ENCODE results near the gene PFKFB3.
"Not testable (repeated sequence)": the region's sequence is repeated elsewhere in the genome, so short reads cannot be mapped to it uniquely, and the experiment has no call there.

The PFKFB3 gene

GRCh38 chr10:6202684-6203330, at the start of gene PFKFB3:
Gene PFKFB3 (plus strand): TSS chr10:6202932. CDS start chr10:6203261, 329 bp downstream.
- peak; percentile 86 for DNase-seq (ENCODE audit: low read depth)

DNA sequence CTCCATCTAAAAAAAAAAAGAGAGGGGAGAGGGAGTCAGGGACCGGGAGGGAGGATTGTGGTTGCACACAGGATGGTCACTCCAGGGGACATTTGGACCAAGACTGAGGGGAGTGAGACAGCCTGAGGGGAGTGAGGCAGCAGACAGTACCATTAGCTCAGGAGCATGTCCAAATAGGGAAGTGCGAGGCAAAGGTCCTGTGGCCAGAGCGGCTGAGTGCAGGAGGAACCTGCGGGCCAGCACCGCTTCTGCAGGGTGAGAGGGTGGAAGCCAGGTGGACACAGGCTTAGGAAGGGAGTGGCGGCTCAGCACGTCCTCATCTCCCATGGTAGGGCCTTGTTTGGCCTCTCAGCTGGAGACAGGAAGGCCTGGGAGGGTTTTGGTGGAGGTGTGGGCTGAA, 48.9 kb upstream of the PFKFB3 start:
- no peak for DNase-seq (ENCODE audit: low read depth)

DNA sequence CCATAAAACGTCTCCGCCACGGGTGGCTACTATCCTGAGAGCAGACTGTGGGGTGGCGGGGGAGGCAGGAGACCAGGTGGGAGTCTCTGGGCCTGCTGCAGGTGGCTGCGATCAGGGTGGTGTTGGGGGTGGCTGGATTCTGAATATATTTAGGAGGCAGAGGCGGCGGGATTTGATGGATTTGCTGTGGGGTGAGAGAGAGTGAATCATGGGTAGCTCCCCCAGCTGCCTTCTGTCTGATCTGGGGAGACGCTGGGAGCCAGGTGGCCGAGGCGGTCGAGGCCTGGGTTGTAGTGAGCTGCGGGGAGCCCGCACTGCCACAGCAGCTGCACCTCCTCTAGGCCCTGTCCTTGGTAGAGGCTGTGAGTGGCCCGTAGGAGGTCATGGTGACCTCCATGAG, 48.2 kb upstream of the PFKFB3 start:
- DNase-seq (ENCODE audit: low read depth) = no peak

DNA sequence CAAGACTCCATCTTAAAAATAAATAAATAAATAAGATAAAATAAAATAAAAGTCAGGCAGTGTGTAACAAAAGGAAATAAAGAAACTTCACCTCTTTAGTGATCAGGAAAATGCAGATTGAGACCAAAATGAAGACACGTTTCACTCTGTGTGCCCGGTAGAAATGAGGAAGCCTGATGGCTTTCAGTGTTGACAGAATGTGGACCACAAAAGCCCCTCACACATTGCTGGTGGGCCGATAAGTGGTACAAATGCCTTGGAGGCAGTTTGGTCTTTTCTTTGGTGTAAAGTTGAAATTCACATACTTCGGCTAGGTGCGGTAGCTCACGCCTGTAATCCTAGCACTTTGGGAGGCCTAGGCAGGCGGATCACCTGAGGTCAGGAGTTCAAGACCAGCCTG, 44.5 kb upstream of the PFKFB3 start:
- DNase-seq (ENCODE audit: low read depth) = no peak

DNA sequence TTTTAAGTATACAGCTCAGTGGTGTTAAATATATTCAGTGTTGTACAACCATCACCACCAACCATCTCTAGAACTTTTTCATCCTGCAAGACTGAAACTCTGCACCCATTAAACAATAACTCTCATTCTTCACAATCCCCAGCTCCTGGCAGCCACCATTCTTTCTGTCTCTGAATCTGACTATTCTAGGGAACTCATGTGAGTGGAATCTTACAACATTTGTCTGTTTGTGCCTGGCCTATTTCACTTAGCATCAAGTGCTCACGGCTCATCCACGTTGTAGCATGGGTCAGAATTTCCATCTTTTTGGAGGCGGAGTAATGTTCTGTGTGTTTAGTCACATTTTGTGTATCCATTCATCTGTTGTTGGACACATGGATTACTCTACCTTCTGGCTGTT, 40.8 kb upstream of the PFKFB3 start:
- DNase-seq (ENCODE audit: low read depth) = no peak

- no peak for DNase-seq (ENCODE audit: low read depth)
Measured at GRCh38 chr10:6162589-6163356, 40.0 kb upstream of the PFKFB3 start.

DNA sequence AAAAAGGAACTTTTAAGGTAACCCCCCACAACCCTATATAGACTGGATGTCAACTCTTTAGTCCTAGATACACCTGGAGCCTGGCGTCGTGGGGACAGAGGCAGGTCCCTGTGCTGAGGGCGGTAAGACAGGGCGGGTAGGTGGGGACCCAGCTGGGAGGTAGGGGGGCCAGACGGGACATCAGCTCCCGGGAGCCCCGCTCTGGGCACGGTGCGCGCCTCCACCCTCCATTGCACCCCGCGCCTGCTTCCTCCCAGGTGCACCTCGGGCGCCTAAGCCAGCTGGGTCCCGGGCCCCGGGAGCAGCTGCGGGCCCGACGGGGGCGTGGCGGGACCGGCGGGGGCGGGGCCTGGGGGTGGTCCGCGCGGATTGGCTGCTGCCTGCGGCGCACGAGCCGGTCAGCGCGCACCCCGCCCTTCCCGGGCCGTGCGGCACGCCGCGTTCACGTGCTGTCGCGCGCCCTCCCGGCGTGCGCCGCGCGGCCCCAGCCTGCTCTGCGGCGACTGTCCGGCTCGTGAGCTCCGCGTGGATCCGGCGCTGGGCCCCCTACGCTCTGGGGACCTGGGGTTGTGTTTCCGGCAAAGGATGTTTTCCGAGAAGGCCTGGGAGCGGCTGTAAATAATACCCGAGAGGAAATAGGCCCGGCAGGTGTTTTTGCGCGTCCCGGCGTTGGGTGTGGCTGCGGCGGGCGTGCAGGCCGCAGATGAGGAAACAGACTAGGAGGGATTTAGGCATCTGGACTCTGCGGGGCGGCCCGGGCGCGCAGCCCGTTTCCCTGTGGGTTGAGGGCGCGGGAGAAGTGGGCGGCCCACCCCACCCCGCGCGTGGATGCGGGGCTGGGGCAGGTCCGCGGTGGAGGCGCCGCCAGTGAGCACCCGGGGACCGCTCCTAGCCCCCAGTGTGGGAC, 39.1 kb upstream of the PFKFB3 start:
- peak; percentile 75 for DNase-seq (ENCODE audit: low read depth)

- no peak for DNase-seq (ENCODE audit: low read depth)
Measured at GRCh38 chr10:6164271-6165095, 38.2 kb upstream of the PFKFB3 start.

DNA sequence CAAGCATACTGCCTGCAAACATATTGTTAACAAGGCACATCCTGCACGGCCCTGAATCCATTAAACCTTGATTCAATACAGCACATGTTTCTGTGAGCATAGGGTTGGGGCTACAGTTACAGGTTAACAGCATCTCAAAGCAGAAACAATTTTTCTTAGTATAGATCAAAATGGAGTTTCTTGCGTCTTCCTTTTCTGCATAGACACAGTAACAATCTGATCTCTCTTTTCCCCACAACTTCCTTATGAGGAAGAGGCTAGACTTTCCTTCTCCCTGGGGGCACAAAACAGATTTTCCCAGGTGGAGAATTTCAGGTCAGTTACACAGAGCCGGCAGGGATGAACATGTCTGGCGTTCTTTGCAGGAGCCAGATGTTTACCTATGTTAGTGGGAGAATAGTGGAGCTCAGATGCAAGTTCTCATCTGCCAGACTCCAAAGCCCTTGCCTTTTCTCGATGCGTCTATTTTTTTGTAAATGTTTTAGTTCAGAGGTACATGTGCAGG, 37.5 kb upstream of the PFKFB3 start:
- no peak for DNase-seq (ENCODE audit: low read depth)

DNA sequence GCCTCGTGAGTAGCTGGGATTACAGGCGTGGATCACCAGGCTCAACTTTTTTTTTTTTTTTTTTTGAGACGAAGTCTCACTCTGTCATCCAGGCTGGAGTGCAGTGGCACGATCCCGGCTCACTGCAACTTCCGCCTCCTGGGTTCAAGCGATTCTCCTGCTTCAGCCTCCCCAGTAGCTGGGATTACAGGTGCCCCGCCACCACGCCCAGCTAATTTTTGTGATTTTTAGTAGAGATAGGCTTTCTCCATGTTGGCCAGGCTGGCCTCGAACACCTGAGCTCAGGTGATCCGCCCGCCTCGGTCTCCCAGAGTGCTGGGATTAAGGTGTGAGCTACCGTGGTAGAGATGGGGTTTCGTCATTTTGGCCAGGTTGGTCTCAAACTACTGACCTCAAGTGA, 36.8 kb upstream of the PFKFB3 start:
- DNase-seq (ENCODE audit: low read depth) = not testable (repeated sequence)

DNA sequence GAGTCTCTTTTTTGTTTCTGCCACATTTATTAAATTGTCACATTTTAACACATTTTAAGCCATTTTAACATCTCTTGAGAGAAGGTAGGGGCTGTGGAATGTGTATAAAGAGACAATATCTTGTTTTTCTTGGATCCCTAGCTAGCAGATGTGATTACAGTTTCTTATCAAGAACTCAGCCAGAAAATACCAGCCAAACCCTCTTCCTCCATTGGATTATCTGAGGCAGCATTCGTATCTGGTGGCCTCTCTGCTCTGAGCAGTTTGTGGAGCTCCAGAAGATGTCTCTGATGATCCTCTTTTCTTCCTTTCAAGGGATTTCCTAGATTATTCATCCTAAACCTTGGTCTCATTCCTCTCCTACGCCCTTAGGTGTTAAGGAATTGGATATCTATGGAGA, 35.3 kb upstream of the PFKFB3 start:
- DNase-seq (ENCODE audit: low read depth) = no peak

DNA sequence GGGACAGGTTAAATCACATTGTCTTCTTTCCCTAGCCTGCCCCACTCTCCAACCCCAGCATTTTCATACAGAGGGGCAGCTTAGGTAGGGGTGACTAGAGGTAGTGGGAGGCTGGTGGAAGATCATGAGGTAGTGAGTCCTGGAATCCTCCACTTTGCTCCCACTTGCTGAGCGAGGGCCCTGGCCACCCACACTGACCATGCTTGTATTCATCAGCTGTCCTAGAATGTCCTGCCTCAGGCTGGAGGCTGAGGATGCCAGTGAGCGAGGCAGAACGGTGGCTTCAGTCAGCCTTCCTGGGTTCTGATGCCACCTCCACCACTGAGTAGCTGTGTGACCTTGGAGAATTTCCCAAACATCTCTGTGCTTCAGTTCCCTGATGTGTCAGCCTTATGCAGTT, 34.6 kb upstream of the PFKFB3 start:
- DNase-seq (ENCODE audit: low read depth) = no peak

- no peak for DNase-seq (ENCODE audit: low read depth)
Measured at GRCh38 chr10:6170638-6171037, 32.1 kb upstream of the PFKFB3 start.

DNA sequence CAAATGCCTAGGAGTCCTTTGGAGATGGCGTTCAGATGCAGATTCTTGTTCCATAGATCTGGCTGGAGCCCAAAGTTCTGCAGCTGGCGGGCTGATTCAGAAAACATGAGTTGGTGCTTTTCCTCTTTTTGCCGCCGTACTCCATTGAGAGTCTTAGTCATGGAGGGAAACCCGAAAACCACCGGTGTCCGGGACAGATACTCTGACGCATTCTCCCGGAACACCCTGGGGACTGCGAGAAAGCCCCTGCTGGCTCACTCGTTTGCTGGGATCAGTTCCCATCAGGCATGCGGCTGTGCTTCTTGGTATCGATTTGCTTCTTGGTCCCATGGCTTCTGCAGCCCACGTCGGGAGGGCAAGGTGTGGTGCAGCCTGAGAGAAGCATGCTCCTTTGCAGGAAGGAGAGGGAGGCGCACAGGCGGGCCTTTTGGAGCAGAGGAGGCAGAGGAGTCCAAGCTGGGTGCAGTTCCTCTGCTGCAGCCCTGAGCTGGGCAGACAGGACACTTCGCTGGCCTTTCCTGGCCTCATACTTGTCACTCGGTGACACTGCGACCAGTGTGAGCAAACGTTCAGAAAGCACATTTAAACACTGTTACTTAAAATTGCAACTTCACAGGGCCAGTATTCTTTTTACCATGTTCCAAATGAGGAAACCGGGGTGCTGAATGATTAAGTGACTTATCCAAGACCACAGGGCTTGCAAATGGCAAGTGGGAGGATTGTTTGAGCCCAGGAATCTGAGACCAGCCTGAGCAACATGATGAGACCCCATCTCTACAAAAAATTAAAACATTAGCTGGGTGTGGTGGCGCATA, 30.6 kb upstream of the PFKFB3 start:
- peak; percentile 46 for DNase-seq (ENCODE audit: low read depth)

- DNase-seq (ENCODE audit: low read depth) = no peak
Measured at GRCh38 chr10:6173203-6173602, 29.5 kb upstream of the PFKFB3 start.

GRCh38 chr10:6174201-6174874, 28.4 kb upstream of the PFKFB3 start:
- no peak for DNase-seq (ENCODE audit: low read depth)

DNA sequence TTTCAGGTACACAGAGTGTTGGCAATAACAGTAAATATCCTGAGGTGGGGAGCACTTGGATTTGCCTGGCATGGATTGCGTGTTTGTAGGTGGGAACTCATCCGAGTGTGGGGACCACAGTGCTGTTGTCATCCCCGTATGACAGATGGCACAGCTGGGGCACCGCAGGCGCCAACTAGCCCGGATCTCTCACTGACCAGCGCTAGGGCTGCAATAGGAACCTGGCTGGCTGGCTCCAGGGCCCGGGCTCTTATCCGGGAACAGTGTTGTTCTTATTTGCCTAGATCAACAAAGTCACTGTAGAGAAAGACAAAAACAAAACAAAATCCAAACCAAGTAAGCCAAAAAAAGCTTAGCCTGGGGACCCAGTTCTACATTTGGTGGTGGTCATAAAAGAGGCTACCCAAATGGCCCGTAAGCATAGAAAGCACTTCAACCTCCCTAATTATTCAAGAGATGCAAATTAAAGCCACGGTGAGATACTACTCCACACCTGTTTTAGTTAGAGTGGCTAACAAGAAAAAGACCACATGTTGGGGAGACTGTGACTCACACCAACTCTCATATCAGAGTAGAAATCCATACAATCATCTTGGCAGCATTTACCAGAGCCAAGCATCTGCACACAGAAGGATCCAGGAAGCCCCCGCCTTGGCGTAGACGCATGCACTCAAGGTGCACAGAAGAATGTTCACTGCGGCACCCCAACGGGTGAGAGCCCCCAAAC, 27.2 kb upstream of the PFKFB3 start:
- no peak for DNase-seq (ENCODE audit: low read depth)

DNA sequence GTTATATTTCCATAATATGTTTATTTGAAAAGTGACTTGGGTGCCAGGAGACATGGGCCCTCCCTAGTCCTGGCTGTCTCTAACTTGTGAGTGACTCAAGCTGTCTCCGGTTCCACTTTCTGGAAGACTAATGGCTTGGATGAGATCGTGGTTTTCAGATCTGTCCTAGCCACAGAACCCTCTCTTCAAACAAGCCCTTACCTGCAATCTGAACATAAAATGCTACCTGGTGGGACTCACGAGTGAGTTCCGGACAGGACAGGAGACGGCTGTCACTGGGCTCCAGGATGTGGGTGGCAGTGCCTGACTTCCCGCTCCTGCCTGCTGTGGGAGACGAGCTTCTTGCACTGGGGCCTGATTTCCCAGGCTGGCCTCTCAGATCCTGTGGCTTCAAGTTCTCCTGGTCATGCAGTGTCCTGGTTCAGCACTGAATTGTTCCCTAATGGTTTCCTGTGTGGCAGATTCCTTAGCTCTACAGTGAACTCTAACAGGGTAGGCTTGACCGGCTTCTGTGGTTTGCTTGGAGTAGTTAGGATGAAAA, 26.0 kb upstream of the PFKFB3 start:
- DNase-seq (ENCODE audit: low read depth) = no peak

- DNase-seq (ENCODE audit: low read depth) = no peak
Measured at GRCh38 chr10:6177880-6178281, 24.9 kb upstream of the PFKFB3 start.
